Measurements from ENCODE around the gene ARID1B.

- no peak for TF ChIP-seq CTCF (conservative IDR thresholded peaks at IDR 0.05; ENCODE audit: low read depth, low read length)
- TF ChIP-seq POLR2A (IDR thresholded peaks at IDR 0.05; ENCODE audit: low read depth, low read length) = no peak
Measured at GRCh38 chr6:157200117-157200516, 422.9 kb downstream of the ARID1B start.

All from IMR-90 (cell line).